Measurements from ENCODE around the gene SELENOH.

GRCh38 chr11:57762235-57762861 lies 21.1 kb downstream of the SELENOH start:
- TF ChIP-seq POLR2A (IDR thresholded peaks at IDR 0.05): no peak
- TF ChIP-seq EP300 (IDR thresholded peaks at IDR 0.05): no peak
- TF ChIP-seq, protein P1, sequence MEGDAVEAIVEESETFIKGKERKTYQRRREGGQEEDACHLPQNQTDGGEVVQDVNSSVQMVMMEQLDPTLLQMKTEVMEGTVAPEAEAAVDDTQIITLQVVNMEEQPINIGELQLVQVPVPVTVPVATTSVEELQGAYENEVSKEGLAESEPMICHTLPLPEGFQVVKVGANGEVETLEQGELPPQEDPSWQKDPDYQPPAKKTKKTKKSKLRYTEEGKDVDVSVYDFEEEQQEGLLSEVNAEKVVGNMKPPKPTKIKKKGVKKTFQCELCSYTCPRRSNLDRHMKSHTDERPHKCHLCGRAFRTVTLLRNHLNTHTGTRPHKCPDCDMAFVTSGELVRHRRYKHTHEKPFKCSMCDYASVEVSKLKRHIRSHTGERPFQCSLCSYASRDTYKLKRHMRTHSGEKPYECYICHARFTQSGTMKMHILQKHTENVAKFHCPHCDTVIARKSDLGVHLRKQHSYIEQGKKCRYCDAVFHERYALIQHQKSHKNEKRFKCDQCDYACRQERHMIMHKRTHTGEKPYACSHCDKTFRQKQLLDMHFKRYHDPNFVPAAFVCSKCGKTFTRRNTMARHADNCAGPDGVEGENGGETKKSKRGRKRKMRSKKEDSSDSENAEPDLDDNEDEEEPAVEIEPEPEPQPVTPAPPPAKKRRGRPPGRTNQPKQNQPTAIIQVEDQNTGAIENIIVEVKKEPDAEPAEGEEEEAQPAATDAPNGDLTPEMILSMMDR (IDR thresholded peaks at IDR 0.05): no peak

Measured in sigmoid colon (tissue), 4 donors.